Activated CD4-positive, alpha-beta T cell treated with anti-CD3 and anti-CD28 coated beads, Interleukin-2, amount 50 U/mL, for 4 hours (primary cell): Measurements from ENCODE around the gene DNAJC11.

Experiments used
- DNase-seq, 2 experiments: peaks; one replicate each; pipeline ENCODE4 v3.0.0-alpha.2; 2020

The DNAJC11 gene

GRCh38 chr1:6599141-6599975 is 102.3 kb downstream of the DNAJC11 start:
- peak; percentile 60 to 68 for DNase-seq

DNA sequence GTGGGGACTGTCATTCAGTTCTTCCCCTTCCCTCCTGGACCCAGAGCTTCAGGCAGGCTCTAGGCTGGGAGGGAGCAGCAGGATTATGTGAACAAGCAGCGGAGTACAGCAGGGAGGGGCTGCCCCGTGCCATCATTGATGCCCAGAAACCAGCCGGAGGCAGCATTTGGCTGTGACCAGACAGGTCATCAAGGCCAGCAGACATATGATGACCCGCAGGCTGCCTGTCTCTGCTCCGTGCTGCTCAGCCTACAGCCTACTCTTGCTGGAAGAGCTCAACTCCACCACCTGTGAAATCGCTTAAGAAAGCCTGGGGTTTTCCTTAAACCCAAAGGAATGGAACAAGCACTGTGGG is 103.9 kb downstream of the DNAJC11 start:
- DNase-seq = no peak

DNA sequence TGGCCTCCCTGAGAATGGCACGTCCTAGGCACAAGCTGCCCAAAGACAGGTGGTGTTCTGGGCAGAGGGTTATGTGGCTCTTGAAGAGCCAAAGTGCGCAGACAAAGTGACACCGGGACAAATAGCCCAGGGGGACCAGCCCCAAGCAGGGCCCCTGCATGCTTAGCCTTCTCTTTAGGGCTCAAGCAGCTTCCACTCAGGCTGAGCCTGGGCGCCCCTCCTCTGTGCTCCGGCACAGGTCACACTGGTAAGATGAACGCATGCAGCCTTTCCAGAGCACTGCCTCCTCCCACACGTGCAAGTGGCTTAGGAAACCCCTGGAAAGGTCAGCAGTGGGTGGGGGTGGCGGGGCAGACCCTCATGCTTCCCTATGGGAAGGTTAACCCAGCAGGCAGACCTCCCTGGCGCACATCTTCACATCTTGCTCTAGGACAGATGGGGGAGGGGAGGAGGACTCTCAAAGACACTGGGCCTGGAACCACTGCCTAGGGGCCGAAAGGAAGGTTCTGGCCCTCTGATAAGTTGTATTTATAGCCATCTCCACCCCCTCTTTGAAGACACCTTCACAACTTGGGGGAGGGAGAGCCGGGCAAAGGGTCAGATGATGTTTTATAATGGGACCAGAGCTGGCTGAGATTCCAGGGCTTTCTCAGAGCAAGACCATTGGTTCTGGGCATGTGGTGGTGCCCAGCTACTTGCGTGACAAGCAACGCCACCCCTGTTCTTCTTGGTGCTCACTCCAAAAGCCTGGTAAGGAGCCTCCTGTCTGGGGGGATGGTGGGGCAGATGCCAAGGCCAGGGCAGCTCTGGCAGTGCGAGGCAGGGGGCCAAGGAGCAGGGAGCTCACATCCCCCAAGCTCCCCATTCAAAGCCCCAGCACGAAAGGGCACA is 104.5 kb downstream of the DNAJC11 start:
- no peak for DNase-seq

DNA sequence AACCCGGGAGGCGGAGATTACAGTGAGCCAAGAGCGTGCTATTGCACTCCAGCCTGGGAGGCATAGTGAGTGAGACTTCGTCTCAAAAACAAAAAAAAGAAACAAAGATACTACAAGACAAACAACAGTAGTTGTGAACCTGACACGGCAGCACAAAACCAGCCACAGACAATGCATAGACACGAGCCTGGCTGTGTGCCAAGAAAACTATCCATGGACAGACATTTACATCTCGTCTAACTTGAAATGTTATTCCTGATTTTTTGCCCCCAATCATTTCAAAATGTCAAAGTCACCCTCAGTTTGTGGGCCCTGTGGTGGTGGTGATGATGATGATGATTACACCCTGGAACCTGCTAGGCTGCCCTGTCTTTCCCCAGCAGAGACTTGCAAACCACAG is 105.3 kb downstream of the DNAJC11 start:
- DNase-seq = no peak

GRCh38 chr1:6594977-6595740 is 106.5 kb downstream of the DNAJC11 start:
- no peak for DNase-seq

DNA sequence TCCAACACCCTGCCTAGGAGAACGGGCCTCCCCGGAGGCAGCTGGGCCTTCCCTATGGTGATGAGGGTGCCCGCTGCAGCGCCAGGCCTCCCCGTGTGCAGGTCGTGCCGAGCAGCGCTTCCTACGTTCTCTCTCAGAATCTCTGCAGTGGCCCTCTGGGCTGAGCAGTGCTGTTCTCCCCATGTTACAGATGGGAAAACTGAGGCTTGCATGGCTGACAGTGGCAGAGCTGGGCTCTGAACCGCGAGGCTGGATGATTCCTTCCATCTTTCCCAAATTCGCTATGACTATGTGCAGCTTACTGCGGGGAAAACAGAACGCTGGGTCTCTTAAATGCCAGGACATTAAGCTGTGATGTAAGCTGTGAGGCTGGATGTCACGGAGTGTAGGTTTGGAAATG is 107.8 kb downstream of the DNAJC11 start:
- DNase-seq = no peak

DNA sequence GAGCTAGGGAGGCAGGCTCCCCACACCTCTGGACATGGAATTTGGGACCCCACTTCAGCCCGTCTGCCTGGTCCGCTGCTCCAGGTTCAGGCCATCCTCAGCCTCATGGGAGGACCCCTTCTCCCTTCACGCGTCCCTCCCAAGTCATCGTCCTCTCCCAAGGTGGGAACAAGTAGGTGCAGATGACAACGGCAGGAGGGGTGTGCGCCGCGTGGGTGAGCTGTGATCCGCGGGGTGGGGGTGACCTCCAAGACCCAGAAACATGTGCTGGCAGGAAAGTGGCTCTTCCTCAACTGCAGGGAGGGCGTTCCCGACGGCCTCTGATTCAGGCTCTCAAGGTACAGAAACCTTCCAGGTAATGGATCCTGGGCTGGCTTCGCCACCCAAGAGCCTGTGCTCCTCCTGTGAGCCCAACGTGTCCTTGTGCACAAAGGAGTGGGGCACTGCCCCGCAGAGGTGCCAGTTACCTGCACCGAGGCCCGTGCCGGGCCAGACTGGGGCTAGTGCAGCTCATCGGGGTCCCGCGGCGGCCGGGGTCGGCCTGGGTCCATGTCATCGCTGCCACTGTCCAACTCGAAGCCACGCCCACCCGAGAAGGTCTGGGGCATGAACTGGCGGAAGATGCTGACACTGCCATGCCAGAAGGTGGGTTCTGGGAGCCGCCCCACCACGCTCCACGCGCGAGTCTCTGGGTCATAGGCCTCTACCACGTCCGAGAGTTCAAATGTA is 108.6 kb downstream of the DNAJC11 start:
- no peak for DNase-seq

DNA sequence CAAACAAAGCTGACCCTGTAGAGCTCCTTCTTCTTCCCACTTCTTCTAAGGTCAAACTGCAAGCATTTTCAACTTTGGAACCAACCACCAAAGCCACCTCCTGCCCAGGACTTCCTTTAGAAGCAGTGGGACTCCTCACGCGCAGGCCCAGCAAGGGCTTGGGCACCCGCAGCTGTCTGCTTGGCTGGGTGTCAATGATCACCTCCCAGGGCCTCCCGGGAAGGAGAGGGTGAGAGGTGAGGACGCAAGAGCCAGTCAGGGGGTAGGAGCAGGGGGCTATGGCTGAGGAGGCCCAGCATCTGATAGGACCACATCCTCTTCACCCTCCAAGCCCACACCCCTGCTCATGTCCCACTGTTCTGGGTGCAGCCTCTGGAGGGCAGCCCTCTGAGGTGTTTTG is 109.2 kb downstream of the DNAJC11 start:
- DNase-seq = no peak

- no peak for DNase-seq
Measured at GRCh38 chr1:6591644-6592043, 110.0 kb downstream of the DNAJC11 start.

- DNase-seq = no peak
Measured at GRCh38 chr1:6591222-6591621, 110.4 kb downstream of the DNAJC11 start.

GRCh38 chr1:6590046-6590445 is 111.6 kb downstream of the DNAJC11 start:
- DNase-seq = no peak

DNA sequence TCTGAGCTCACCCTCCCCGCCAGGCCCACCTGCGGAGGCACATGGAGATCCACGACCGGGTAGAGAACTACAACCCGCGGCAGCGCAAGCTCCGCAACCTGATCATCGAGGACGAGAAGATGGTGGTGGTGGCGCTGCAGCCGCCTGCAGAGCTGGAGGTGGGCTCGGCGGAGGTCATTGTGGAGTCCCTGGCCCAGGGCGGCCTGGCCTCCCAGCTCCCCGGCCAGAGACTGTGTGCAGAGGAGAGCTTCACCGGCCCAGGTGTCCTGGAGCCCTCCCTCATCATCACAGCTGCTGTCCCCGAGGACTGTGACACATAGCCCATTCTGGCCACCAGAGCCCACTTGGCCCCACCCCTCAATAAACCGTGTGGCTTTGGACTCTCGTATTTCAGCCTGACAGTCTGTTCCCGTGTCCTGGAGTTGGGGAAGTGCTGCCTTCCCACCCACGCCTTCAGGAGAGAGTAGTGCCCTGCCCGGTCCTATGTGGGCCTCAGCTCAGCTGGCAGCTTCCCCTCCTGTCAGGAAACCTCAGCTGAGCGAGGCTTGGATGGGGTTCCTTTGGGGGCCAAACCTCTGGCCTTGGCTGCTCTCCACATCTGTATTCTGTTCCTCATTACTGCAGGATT is 112.6 kb downstream of the DNAJC11 start:
- no peak for DNase-seq

DNA sequence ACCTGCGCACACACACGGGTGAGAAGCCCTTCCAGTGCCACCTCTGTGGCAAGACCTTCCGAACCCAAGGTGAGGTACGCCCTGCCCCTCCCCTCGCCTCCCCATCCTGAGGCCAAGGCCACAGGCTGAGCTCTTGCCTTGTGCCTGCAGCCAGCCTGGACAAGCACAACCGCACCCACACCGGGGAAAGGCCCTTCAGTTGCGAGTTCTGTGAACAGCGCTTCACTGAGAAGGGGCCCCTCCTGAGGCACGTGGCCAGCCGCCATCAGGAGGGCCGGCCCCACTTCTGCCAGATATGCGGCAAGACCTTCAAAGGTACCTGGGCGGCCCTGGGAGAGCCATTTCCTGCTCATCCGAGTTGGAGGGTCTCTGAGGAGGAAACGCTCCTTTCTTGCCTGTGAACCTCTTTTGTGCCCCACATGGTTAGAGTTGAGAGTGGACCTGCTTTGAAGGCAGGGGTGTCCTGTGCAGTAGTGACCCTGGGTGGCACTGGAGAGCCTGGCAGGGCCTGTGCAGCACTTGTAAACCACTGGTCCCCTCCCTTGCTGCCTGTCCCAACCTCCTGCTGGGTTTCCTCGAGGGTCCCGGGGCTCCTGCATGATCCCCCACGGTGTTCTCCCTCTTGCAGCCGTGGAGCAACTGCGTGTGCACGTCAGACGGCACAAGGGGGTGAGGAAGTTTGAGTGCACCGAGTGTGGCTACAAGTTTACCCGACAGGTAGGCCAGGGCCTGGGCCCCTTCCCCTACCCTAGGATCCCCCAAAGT is 113.3 kb downstream of the DNAJC11 start:
- DNase-seq = no peak

DNA sequence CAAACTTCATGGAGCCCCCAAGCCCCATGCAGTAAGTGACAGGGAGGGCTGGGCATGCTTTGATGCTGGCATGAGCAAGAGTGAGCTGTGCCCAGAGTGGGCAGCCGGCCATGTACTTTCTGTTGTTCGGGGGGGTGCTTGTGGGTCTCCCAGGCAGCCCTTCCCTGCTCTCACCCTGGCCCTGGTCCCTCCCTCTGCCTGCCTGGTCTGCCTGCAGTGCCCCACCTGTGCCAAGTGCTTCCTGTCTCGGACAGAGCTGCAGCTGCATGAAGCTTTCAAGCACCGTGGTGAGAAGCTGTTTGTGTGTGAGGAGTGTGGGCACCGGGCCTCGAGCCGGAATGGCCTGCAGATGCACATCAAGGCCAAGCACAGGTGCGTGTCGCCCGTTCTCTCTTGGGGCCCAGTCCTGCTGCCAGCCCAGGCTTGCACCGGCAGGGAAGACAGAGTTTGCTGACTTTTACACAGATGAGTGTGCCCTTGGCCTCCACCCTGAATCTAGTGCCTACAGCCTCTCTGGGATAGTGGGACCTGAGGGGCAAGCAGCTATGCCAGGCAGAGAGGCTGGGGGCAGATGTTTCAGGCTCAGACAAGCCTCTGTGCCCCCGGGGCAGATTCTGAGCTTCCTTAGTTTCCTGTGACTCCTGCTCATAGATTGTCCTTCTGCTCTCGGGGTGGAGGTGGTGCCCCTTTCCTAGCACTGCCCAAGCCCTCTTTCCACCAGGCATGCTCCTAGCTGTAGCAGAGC is 114.2 kb downstream of the DNAJC11 start:
- no peak for DNase-seq

GRCh38 chr1:6586404-6586816 is 115.2 kb downstream of the DNAJC11 start:
- no peak for DNase-seq

GRCh38 chr1:6585841-6586240 is 115.8 kb downstream of the DNAJC11 start:
- no peak for DNase-seq

- DNase-seq = no peak
Measured at GRCh38 chr1:6585081-6585722, 116.4 kb downstream of the DNAJC11 start.
